ENCODE results near the gene KIF6.

GRCh38 chr6:39669973-39670342, 55.2 kb downstream of the KIF6 start:
- TF ChIP-seq CTCF (optimal IDR thresholded peaks at IDR 0.05 in 1 of 3, IDR thresholded peaks at IDR 0.05 in 1 of 3, conservative IDR thresholded peaks at IDR 0.05 in 1 of 3; ENCODE audit: extremely low read depth in 1 of 3, insufficient read depth in 2 of 3, low read length in 3 of 3), result no peak
- TF ChIP-seq EZH2 (IDR thresholded peaks at IDR 0.05; ENCODE audit: low read length), result no peak
